Measurements from ENCODE around the gene FIBCD1. TPM values are rescaled to one million over a fixed set of nuclear protein-coding genes. Genes with fewer than 3 reads are reported as not detected.
A peak's percentile ranks its signal among the peaks of the same experiment; 100 is the strongest.

FIBCD1 gene
- total RNA-seq, 4 donors from 2014 or later = 1.4 to 1.7 TPM; not detected in 2

DNA sequence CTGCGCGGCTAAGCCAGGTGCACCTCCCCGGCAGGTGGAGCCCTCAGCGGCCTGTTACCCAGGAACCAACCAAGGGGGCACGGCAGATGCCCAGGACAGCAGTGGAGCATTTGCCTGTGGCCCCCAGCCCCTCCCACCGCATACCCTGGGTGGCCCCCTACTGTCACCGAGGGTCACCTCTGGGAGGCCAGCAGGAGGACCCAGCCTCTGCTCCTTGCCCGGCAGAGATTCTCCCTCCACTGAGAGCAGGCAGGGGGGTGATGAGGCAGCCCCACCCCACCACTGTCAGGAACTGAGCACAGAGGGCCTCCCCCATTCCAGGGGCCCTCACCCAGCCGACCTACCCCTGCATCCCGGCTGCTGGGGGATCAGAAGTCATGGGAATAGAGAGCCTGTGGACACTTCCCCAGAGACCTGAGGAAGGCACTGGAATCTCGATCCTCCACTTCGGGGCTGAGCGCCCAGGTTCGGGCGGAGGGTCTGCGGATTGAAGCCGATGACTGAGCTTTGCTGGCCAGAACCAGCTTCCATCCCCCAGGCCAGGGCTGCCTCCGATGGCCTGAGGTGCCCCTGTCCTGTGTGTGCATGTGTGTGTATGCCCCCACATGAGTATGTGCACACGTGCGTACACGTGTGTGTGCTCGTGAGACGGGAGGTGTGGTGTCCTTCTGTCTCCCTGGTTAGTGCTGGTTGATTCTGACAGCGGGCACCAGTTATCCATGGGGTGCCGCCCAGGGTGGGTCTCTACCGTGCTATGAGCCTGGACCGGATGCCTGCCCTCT, 42.6 kb downstream of the FIBCD1 start, which contains the start of gene QRFP:
Gene QRFP (minus strand): TSS at position 580 of the 782 bp plus-strand sequence. CDS start 2,974 bp downstream, outside the sequence.
- Histone ChIP-seq H3K27ac (peak within 1 kb of the TSS in 1 of 4 donors; percentile 6), H3K9me3 (no peaks in the 10 kb centered on the region), H3K4me3 (no peak within 1 kb of the TSS), H3K27me3 (peaks cover 35% of the 10 kb centered on the region), H3K36me3 (peaks cover 0 to 24% of the 10 kb centered on the region in 2 donors), H3K4me1 (peaks cover 0 to 42% (median 0%) of the 10 kb centered on the region in 3 donors)
- no peak for ATAC-seq
- TF ChIP-seq POLR2A (IDR thresholded peaks at IDR 0.05) (no peak), EP300 (IDR thresholded peaks at IDR 0.05) (no peak), POLR2AphosphoS5 (IDR thresholded peaks at IDR 0.05) (no peak)
- TF ChIP-seq, protein P1, sequence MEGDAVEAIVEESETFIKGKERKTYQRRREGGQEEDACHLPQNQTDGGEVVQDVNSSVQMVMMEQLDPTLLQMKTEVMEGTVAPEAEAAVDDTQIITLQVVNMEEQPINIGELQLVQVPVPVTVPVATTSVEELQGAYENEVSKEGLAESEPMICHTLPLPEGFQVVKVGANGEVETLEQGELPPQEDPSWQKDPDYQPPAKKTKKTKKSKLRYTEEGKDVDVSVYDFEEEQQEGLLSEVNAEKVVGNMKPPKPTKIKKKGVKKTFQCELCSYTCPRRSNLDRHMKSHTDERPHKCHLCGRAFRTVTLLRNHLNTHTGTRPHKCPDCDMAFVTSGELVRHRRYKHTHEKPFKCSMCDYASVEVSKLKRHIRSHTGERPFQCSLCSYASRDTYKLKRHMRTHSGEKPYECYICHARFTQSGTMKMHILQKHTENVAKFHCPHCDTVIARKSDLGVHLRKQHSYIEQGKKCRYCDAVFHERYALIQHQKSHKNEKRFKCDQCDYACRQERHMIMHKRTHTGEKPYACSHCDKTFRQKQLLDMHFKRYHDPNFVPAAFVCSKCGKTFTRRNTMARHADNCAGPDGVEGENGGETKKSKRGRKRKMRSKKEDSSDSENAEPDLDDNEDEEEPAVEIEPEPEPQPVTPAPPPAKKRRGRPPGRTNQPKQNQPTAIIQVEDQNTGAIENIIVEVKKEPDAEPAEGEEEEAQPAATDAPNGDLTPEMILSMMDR (IDR thresholded peaks at IDR 0.05) = no peak
- no CpG with 5 or more reads among the region's 27 CpGs for WGBS, 2 donors (ENCODE audit: low coverage in 1 of 2)

DNA sequence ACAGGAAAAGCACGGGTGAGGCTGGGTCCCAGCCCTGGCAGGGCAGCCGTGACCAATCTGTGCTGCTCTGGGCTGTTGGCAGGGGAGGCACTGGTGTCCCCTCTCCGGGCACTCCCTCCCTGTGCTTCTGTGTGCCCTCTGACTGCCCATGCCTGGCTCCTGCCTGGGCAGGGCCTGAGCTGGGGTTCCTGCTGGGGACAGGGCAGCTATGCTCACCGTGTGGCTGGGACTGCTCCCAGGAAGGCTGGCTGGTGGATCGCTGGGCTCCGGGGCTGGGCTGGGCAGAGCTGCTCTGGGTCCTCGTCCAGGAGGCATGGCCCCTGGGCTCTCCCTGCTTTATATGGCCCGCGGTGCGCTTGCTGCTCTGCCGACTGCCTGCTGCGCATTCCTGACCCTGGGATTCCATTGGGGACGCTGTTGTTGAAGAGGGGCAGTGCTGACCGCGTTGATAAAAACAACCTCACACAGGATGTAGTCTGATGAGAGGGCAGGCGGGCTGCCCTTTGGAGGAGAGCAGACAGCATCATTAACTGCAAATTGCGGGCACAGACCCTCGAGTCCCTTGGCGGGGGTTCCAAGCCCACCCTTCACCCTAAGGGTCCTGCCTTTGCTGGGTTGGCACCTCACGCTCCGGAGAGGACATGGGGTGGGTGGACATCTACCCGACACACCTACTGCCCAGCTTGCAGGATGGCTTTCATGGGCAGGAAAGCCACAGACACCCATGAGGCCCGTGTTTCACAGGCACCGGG, 43.4 kb downstream of the FIBCD1 start:
- TF ChIP-seq, protein P1 (IDR thresholded peaks at IDR 0.05) = no peak
- TF ChIP-seq POLR2A (IDR thresholded peaks at IDR 0.05) (no peak), EP300 (IDR thresholded peaks at IDR 0.05) (no peak), POLR2AphosphoS5 (IDR thresholded peaks at IDR 0.05) (no peak)
- Histone ChIP-seq H3K36me3 (peaks cover 0 to 32% of the 10 kb centered on the region in 2 donors), H3K9me3 (no peaks in the 10 kb centered on the region), H3K27me3 (peaks cover 28% of the 10 kb centered on the region), H3K4me3 (no peak overlapping the region), H3K27ac (peak overlapping the region in 2 of 4 donors; percentile 6 to 27), H3K4me1 (peaks cover 0 to 42% (median 0%) of the 10 kb centered on the region in 3 donors)
- WGBS, 2 donors (ENCODE audit: low coverage in 1 of 2) = no CpG with 5 or more reads among the region's 24 CpGs
- ATAC-seq = no peak

- H3K27ac ChIP-seq = peak overlapping the region in 2 of 4 donors; percentile 6 to 27
- TF ChIP-seq, protein P1 (IDR thresholded peaks at IDR 0.05) = no peak
- TF ChIP-seq EP300 (IDR thresholded peaks at IDR 0.05) (no peak), POLR2AphosphoS5 (IDR thresholded peaks at IDR 0.05) (no peak), POLR2A (IDR thresholded peaks at IDR 0.05) (no peak)
- no peak for ATAC-seq
Measured at GRCh38 chr9:130895038-130895437, 44.0 kb downstream of the FIBCD1 start.

GRCh38 chr9:130894546-130894945, 44.5 kb downstream of the FIBCD1 start:
- Histone ChIP-seq H3K27me3 (peaks cover 16% of the 10 kb centered on the region), H3K4me1 (peaks cover 0 to 42% (median 0%) of the 10 kb centered on the region in 3 donors), H3K4me3 (no peak overlapping the region), H3K36me3 (peaks cover 0 to 43% of the 10 kb centered on the region in 2 donors), H3K9me3 (no peaks in the 10 kb centered on the region), H3K27ac (peak overlapping the region in 3 of 4 donors; percentile 39 to 59 (median 43))
- TF ChIP-seq, protein P1 (IDR thresholded peaks at IDR 0.05) = no peak
- no peak for ATAC-seq
- whole genome bisulfite sequencing, 2 donors (ENCODE audit: low coverage in 1 of 2) = 50 to 63% methylated on average over 2 to 3 of the region's 7 CpGs

More at GRCh38 chr9:130895038-130895437, 44.0 kb downstream of the FIBCD1 start:
- WGBS, 2 donors (ENCODE audit: low coverage in 1 of 2) = 50% methylated on average over 2 of the region's 9 CpGs; no CpG with 5 or more reads in 1 of the 2 donors
- peaks cover 0 to 38% of the 10 kb centered on the region in 2 donors for H3K36me3 ChIP-seq
- H3K4me1 ChIP-seq = peaks cover 0 to 42% (median 0%) of the 10 kb centered on the region in 3 donors
- H3K4me3 ChIP-seq = no peak overlapping the region
- peaks cover 21% of the 10 kb centered on the region for H3K27me3 ChIP-seq
- no peaks in the 10 kb centered on the region for H3K9me3 ChIP-seq
